Esophagus muscularis mucosa (tissue), 4 donors: Measurements from ENCODE around the gene STON2. TPM values are rescaled to one million over a fixed set of nuclear protein-coding genes. Genes with fewer than 3 reads are reported as not detected.

Source experiments
- DNase-seq: peaks from one replicate; pipeline ENCODE4 v3.0.0-alpha.2; 2017; ENCODE audit errors: extremely low spot score
- H3K27ac ChIP-seq, 4 donors: fragments of 200-600 bp; sonication (generic); replicated peaks in 1 of 4; 1 replicate in 3 of 4; 2 replicates in 1 of 4; pipeline ENCODE4 v1.5.1; 2016 to 2019; ENCODE audit warnings: mild to moderate bottlenecking in 1 of 4
- H3K27me3 ChIP-seq, 4 donors: fragments of 200-600 bp; sonication (generic); one replicate each; pipeline versions ENCODE4 v1.5.1 to v1.6.0; 2016 to 2019
- H3K36me3 ChIP-seq, 4 donors: fragments of 200-600 bp; sonication (generic); one replicate each; pipeline ENCODE4 v1.5.1; 2016 to 2019
- H3K4me1 ChIP-seq, 4 donors: fragments of 200-600 bp; sonication (generic); one replicate each; pipeline ENCODE4 v1.5.1; 2016 to 2019
- H3K4me3 ChIP-seq, 4 donors: fragments of 200-600 bp; sonication (generic); 1 replicate in 2 of 4; 2 replicates in 2 of 4; pipeline ENCODE4 v1.5.1; 2016 to 2019; ENCODE audit warnings: mild to moderate bottlenecking in 4 of 4, moderate library complexity in 1 of 4
- H3K9me3 ChIP-seq, 4 donors: fragments of 200-600 bp; sonication (generic); 1 replicate in 3 of 4; 2 replicates in 1 of 4; pipeline ENCODE4 v1.5.1; 2016 to 2019
- CTCF ChIP-seq, 3 experiments: fragments of 200-600 bp in 2 of 3; fragments of 450-650 bp in 1 of 3; sonication (generic) in 2 of 3; IDR thresholded peaks; one replicate each; pipeline ENCODE4 v1.5.1; 2017 to 2019; ENCODE audit warnings: antibody characterized with exemption in 3 of 3, mild to moderate bottlenecking in 2 of 3, moderate library complexity in 1 of 3
- EP300 ChIP-seq: sonication (generic); formaldehyde crosslinking; IDR thresholded peaks from one replicate; pipeline ENCODE4 v1.6.1; 2017; ENCODE audit warnings: antibody characterized with exemption
- POLR2A ChIP-seq: fragments of 450-650 bp; IDR thresholded peaks from one replicate; pipeline ENCODE4 v1.6.1; 2017; ENCODE audit warnings: antibody characterized with exemption, moderate library complexity, mild to moderate bottlenecking, low read depth
- POLR2AphosphoS5 ChIP-seq, 2 donors: sonication (generic); formaldehyde crosslinking; IDR thresholded peaks; one replicate each; pipeline ENCODE4 v1.6.1; 2017; ENCODE audit warnings: antibody characterized with exemption in 2 of 2
- WGBS: methylation state at CpG from one replicate; pipeline ENCODE4 v1.1.5; 2018; 5-methylcytosine and 5-hydroxymethylcytosine counted together
- intact Hi-C: fragments of 100-400 bp; cut with DNase I; formaldehyde crosslinking; loops from one replicate; pipeline ENCODE4 v1.15.1; 2023
- total RNA-seq, 4 donors: library from RNA; depleted of rRNA; stranded (reverse); fragments of >200 nt; gene quantifications; one replicate each; pipeline versions ENCODE4 v1.1.0 to v1.2.1, GENCODE V29; 2016

The STON2 gene
- total RNA-seq, 4 donors from 2014 or later, result 7.6 to 9.6 (median 8.8) TPM

DNA sequence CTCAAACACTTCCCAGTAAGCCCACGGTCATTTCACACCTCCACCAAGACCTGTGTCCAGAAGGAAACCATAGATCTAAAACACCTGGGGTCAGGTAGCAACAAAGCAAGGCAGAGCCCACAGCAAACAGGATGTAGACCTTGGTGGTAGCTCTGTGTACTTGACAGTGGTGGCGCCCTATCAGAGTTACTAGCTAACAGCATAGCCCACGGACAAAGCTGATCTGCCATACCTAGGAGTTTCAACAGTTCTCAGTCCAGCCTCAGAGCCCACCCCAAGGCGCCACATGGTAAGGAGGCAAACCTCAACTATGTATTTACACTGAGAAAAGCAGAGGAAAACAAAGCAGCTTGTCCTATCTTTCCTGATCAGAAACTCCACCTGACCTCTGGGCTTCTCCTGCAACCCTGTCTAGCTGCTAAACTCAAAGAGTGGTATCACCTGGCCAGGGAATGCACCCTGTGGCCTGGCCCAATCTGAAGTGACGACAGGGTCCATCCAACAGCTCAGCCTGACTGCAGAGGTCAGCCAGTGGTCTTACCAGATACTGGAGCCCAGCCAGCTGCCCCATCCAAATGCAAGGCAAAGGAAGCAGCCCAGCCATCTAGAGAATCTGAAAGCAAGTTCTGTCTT, 46.3 kb downstream of the STON2 start:
- TF ChIP-seq POLR2AphosphoS5 (IDR thresholded peaks at IDR 0.05) (no peak), CTCF (IDR thresholded peaks at IDR 0.05) (no peak), POLR2A (no peak), EP300 (no peak)
- WGBS, result 75% methylated on average over 4 of the region's 5 CpGs
- Histone ChIP-seq H3K4me1 (no peaks in the 10 kb centered on the region), H3K9me3 (peaks cover 0 to 15% (median 4%) of the 10 kb centered on the region in 4 donors), H3K27ac (no peak overlapping the region), H3K4me3 (no peak overlapping the region), H3K27me3 (no peaks in the 10 kb centered on the region), H3K36me3 (no peaks in the 10 kb centered on the region)
- intact Hi-C loops, result no loop called here
- peak; percentile 62 for DNase-seq

DNA sequence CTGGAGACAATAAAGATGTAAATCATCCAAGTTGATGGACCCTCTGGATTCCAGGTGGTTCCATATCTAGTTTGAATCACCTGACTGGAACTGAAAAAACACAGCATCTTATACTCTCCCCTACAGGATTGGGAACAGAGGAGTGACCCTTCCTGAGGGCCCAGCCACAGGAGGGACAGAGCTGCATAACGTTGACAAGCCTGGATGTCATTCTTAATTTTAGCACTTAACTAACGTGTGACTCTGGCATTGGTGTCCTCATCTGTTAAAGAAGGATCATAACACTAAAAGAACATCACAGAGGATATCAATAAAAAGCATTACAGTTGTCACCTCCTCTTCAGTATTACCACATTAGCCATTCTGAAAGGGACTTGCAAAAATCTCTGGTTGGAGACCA, 47.7 kb downstream of the STON2 start:
- Histone ChIP-seq H3K4me3 (no peak overlapping the region), H3K27me3 (no peaks in the 10 kb centered on the region), H3K4me1 (no peaks in the 10 kb centered on the region), H3K27ac (no peak overlapping the region), H3K36me3 (no peaks in the 10 kb centered on the region), H3K9me3 (peaks cover 0 to 15% (median 4%) of the 10 kb centered on the region in 4 donors)
- intact Hi-C loops, result no loop called here
- no peak for DNase-seq
- WGBS, result 51% methylated on average over 2 of the region's 2 CpGs
- TF ChIP-seq CTCF (IDR thresholded peaks at IDR 0.05) (no peak), POLR2A (no peak), EP300 (no peak), POLR2AphosphoS5 (IDR thresholded peaks at IDR 0.05) (no peak)

- no peak overlapping the region for H3K4me3 ChIP-seq
- H3K4me1 ChIP-seq, result no peaks in the 10 kb centered on the region
- peaks cover 0 to 15% (median 4%) of the 10 kb centered on the region in 4 donors for H3K9me3 ChIP-seq
- no peak overlapping the region for H3K27ac ChIP-seq
- H3K27me3 ChIP-seq, result no peaks in the 10 kb centered on the region
- TF ChIP-seq CTCF (IDR thresholded peaks at IDR 0.05) (no peak), POLR2A (no peak), POLR2AphosphoS5 (IDR thresholded peaks at IDR 0.05) (no peak), EP300 (no peak)
- intact Hi-C loops, result no loop called here
- no peaks in the 10 kb centered on the region for H3K36me3 ChIP-seq
- DNase-seq, result no peak
Measured at GRCh38 chr14:81351205-81351604, 48.9 kb downstream of the STON2 start.

- no peak for DNase-seq
- 51% methylated on average over 5 of the region's 5 CpGs for WGBS
- Histone ChIP-seq H3K4me1 (no peaks in the 10 kb centered on the region), H3K9me3 (peaks cover 0 to 15% (median 4%) of the 10 kb centered on the region in 4 donors), H3K27ac (no peak overlapping the region), H3K27me3 (no peaks in the 10 kb centered on the region), H3K36me3 (no peaks in the 10 kb centered on the region), H3K4me3 (no peak overlapping the region)
- intact Hi-C loops, result no loop called here
- no peak for TF ChIP-seq POLR2A
- no peak for TF ChIP-seq POLR2AphosphoS5 (IDR thresholded peaks at IDR 0.05)
- no peak for TF ChIP-seq EP300
- no peak for TF ChIP-seq CTCF (IDR thresholded peaks at IDR 0.05)
Measured at GRCh38 chr14:81350344-81351130, 49.6 kb downstream of the STON2 start.
